Rectal smooth muscle tissue (tissue), 1 donor: ENCODE measurements around the gene KLHL41.

Experiments
- H3K27ac ChIP-seq: one replicate; pipeline ENCODE4 v1.7.0; 2013; ENCODE audit warnings: low read depth, low read length, inconsistent platforms
- H3K27me3 ChIP-seq: one replicate; pipeline ENCODE4 v1.7.0; 2013; ENCODE audit warnings: low read length; ENCODE audit not compliant: control insufficient read depth, insufficient read depth
- H3K36me3 ChIP-seq: one replicate; pipeline ENCODE4 v1.7.0; 2013; ENCODE audit warnings: low read length; ENCODE audit not compliant: control insufficient read depth, insufficient read depth
- H3K4me1 ChIP-seq: one replicate; pipeline ENCODE4 v1.7.0; 2013; ENCODE audit warnings: low read length; ENCODE audit not compliant: control insufficient read depth, insufficient read depth
- H3K4me3 ChIP-seq: one replicate; pipeline ENCODE4 v1.7.0; 2013; ENCODE audit warnings: low read length
- H3K9ac ChIP-seq: one replicate; pipeline ENCODE4 v1.7.0; 2013; ENCODE audit warnings: low read length

Gene KLHL41

GRCh38 chr2:169480079-169480465 is 29.4 kb upstream of the KLHL41 start:
- Histone ChIP-seq H3K9ac (peak overlapping the region; percentile 86), H3K27ac (peak overlapping the region; percentile 79), H3K36me3 (no peaks in the 10 kb centered on the region), H3K27me3 (no peaks in the 10 kb centered on the region), H3K4me1 (peaks cover 6% of the 10 kb centered on the region), H3K4me3 (peak overlapping the region; percentile 96)

- Histone ChIP-seq H3K4me1 (no peaks in the 10 kb centered on the region), H3K4me3 (no peak overlapping the region), H3K36me3 (no peaks in the 10 kb centered on the region), H3K27me3 (no peaks in the 10 kb centered on the region), H3K27ac (no peak overlapping the region), H3K9ac (no peak overlapping the region)
These were observed 23.8 kb upstream of the KLHL41 start for GRCh38 chr2:169485650-169486138.

- no peak overlapping the region for H3K27ac ChIP-seq
- no peaks in the 10 kb centered on the region for H3K36me3 ChIP-seq
- H3K27me3 ChIP-seq = no peaks in the 10 kb centered on the region
- no peak overlapping the region for H3K4me3 ChIP-seq
- no peak overlapping the region for H3K9ac ChIP-seq
- no peaks in the 10 kb centered on the region for H3K4me1 ChIP-seq
These were observed 23.0 kb upstream of the KLHL41 start for GRCh38 chr2:169486487-169486886.

GRCh38 chr2:169490834-169491233 is 18.7 kb upstream of the KLHL41 start:
- H3K9ac ChIP-seq = no peak overlapping the region
- H3K4me3 ChIP-seq = no peak overlapping the region
- H3K4me1 ChIP-seq = no peaks in the 10 kb centered on the region
- H3K36me3 ChIP-seq = no peaks in the 10 kb centered on the region
- H3K27ac ChIP-seq = no peak overlapping the region
- no peaks in the 10 kb centered on the region for H3K27me3 ChIP-seq

- Histone ChIP-seq H3K36me3 (no peaks in the 10 kb centered on the region), H3K27me3 (no peaks in the 10 kb centered on the region), H3K4me1 (no peaks in the 10 kb centered on the region), H3K4me3 (no peak overlapping the region), H3K9ac (no peak overlapping the region), H3K27ac (no peak overlapping the region)
These were observed 18.1 kb upstream of the KLHL41 start for GRCh38 chr2:169491378-169491777.

GRCh38 chr2:169493360-169493759 is 16.1 kb upstream of the KLHL41 start:
- Histone ChIP-seq H3K27me3 (no peaks in the 10 kb centered on the region), H3K4me1 (no peaks in the 10 kb centered on the region), H3K9ac (no peak overlapping the region)

GRCh38 chr2:169495310-169495928 is 14.1 kb upstream of the KLHL41 start:
- no peak overlapping the region for H3K9ac ChIP-seq
- peaks cover 5% of the 10 kb centered on the region for H3K36me3 ChIP-seq
- no peak overlapping the region for H3K27ac ChIP-seq

More at GRCh38 chr2:169493360-169493759, 16.1 kb upstream of the KLHL41 start:
- Histone ChIP-seq H3K36me3 (no peaks in the 10 kb centered on the region), H3K4me3 (no peak overlapping the region), H3K27ac (no peak overlapping the region)

GRCh38 chr2:169504651-169505050 is 4.9 kb upstream of the KLHL41 start:
- Histone ChIP-seq H3K9ac (no peak overlapping the region), H3K36me3 (peaks cover 6% of the 10 kb centered on the region)

More at GRCh38 chr2:169495310-169495928, 14.1 kb upstream of the KLHL41 start:
- H3K4me3 ChIP-seq = no peak overlapping the region
- no peaks in the 10 kb centered on the region for H3K4me1 ChIP-seq
- no peaks in the 10 kb centered on the region for H3K27me3 ChIP-seq

GRCh38 chr2:169507698-169508097 is 1.8 kb upstream of the KLHL41 start:
- Histone ChIP-seq H3K27ac (no peak overlapping the region), H3K27me3 (no peaks in the 10 kb centered on the region), H3K36me3 (no peaks in the 10 kb centered on the region), H3K9ac (no peak overlapping the region), H3K4me3 (no peak overlapping the region), H3K4me1 (peaks cover 4% of the 10 kb centered on the region)

More at GRCh38 chr2:169504651-169505050, 4.9 kb upstream of the KLHL41 start:
- H3K4me1 ChIP-seq = peaks cover 2% of the 10 kb centered on the region
- H3K27me3 ChIP-seq = no peaks in the 10 kb centered on the region
- H3K4me3 ChIP-seq = no peak overlapping the region
- H3K27ac ChIP-seq = no peak overlapping the region

- Histone ChIP-seq H3K4me1 (peaks cover 4% of the 10 kb centered on the region), H3K4me3 (no peak overlapping the region), H3K27me3 (no peaks in the 10 kb centered on the region), H3K36me3 (no peaks in the 10 kb centered on the region), H3K9ac (no peak overlapping the region), H3K27ac (no peak overlapping the region)
These were observed 453 bp downstream of the KLHL41 start for GRCh38 chr2:169509955-169510354.

GRCh38 chr2:169510496-169510895 is 994 bp downstream of the KLHL41 start:
- Histone ChIP-seq H3K27me3 (no peaks in the 10 kb centered on the region), H3K36me3 (no peaks in the 10 kb centered on the region), H3K4me1 (peaks cover 4% of the 10 kb centered on the region), H3K27ac (no peak overlapping the region), H3K4me3 (no peak overlapping the region), H3K9ac (no peak overlapping the region)

GRCh38 chr2:169511818-169512217 is 2.3 kb downstream of the KLHL41 start:
- Histone ChIP-seq H3K4me1 (peaks cover 4% of the 10 kb centered on the region), H3K27me3 (no peaks in the 10 kb centered on the region), H3K36me3 (no peaks in the 10 kb centered on the region), H3K27ac (no peak overlapping the region), H3K9ac (no peak overlapping the region), H3K4me3 (no peak overlapping the region)

GRCh38 chr2:169512525-169512924 is 3.0 kb downstream of the KLHL41 start:
- no peaks in the 10 kb centered on the region for H3K36me3 ChIP-seq
- no peaks in the 10 kb centered on the region for H3K27me3 ChIP-seq
- no peak overlapping the region for H3K4me3 ChIP-seq
- no peak overlapping the region for H3K27ac ChIP-seq
- peaks cover 4% of the 10 kb centered on the region for H3K4me1 ChIP-seq
- H3K9ac ChIP-seq = no peak overlapping the region
